ENCODE measurements around the gene SPEF2. TPM values are rescaled to one million over a fixed set of nuclear protein-coding genes. Genes with fewer than 3 reads are reported as not detected.

The SPEF2 gene
- total and polyA plus RNA-seq, 2 experiments from 2014 or later = 5.1 TPM

- Histone ChIP-seq H3K36me3 (replicated peaks; ENCODE audit: insufficient read depth, low read depth) (no peaks in the 10 kb centered on the region), H3K4me2 (no peak overlapping the region)
These were observed 140.6 kb downstream of the SPEF2 start for GRCh38 chr5:35758151-35758724.

GRCh38 chr5:35761541-35761940 is 143.9 kb downstream of the SPEF2 start:
- Histone ChIP-seq H3K27me3 (no peaks in the 10 kb centered on the region), H3K4me2 (no peak overlapping the region), H3K9me2 (replicated peaks; ENCODE audit: insufficient read depth) (no peaks in the 10 kb centered on the region), H3K4me3 (no peak overlapping the region), H3K4me1 (ENCODE audit: insufficient read depth) (no peaks in the 10 kb centered on the region), H3K27ac (no peak overlapping the region), H3K9me3 (ENCODE audit: low read depth) (no peaks in the 10 kb centered on the region), H2AFZ (no peak overlapping the region), H4K20me1 (ENCODE audit: insufficient read depth, poor library complexity, severe bottlenecking) (no peaks in the 10 kb centered on the region), H3K79me2 (no peaks in the 10 kb centered on the region), H3K36me3 (replicated peaks; ENCODE audit: insufficient read depth, low read depth) (no peaks in the 10 kb centered on the region)
- WGBS (ENCODE audit: low lambda C conversion rate, missing lambda C conversion rate) = 89% methylated on average over 4 of the region's 4 CpGs
- TF ChIP-seq EZH2phosphoT487 (IDR thresholded peaks at IDR 0.05; ENCODE audit: low read depth, severe bottlenecking, unreplicated experiment) (no peak), EZH2 (IDR thresholded peaks at IDR 0.05; ENCODE audit: borderline replicate concordance) (no peak)
- TF ChIP-seq, protein P1, sequence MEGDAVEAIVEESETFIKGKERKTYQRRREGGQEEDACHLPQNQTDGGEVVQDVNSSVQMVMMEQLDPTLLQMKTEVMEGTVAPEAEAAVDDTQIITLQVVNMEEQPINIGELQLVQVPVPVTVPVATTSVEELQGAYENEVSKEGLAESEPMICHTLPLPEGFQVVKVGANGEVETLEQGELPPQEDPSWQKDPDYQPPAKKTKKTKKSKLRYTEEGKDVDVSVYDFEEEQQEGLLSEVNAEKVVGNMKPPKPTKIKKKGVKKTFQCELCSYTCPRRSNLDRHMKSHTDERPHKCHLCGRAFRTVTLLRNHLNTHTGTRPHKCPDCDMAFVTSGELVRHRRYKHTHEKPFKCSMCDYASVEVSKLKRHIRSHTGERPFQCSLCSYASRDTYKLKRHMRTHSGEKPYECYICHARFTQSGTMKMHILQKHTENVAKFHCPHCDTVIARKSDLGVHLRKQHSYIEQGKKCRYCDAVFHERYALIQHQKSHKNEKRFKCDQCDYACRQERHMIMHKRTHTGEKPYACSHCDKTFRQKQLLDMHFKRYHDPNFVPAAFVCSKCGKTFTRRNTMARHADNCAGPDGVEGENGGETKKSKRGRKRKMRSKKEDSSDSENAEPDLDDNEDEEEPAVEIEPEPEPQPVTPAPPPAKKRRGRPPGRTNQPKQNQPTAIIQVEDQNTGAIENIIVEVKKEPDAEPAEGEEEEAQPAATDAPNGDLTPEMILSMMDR (IDR thresholded peaks at IDR 0.05; ENCODE audit: poor library complexity) = no peak
- DNase-seq (ENCODE audit: low spot score) = no peak

More at GRCh38 chr5:35758151-35758724, 140.6 kb downstream of the SPEF2 start:
- Histone ChIP-seq H3K4me3 (no peak overlapping the region), H3K4me1 (ENCODE audit: insufficient read depth) (no peaks in the 10 kb centered on the region), H4K20me1 (ENCODE audit: insufficient read depth, poor library complexity, severe bottlenecking) (no peaks in the 10 kb centered on the region), H3K9me3 (ENCODE audit: low read depth) (no peaks in the 10 kb centered on the region), H3K79me2 (no peaks in the 10 kb centered on the region), H2AFZ (no peak overlapping the region), H3K27me3 (no peaks in the 10 kb centered on the region), H3K27ac (no peak overlapping the region), H3K9me2 (replicated peaks; ENCODE audit: insufficient read depth) (no peaks in the 10 kb centered on the region)
- TF ChIP-seq EZH2 (IDR thresholded peaks at IDR 0.05; ENCODE audit: borderline replicate concordance) (no peak), EZH2phosphoT487 (IDR thresholded peaks at IDR 0.05; ENCODE audit: low read depth, severe bottlenecking, unreplicated experiment) (no peak)
- TF ChIP-seq, protein P1 (IDR thresholded peaks at IDR 0.05; ENCODE audit: poor library complexity) = no peak
- DNase-seq (ENCODE audit: low spot score) = no peak
- 53% methylated on average over 5 of the region's 5 CpGs for WGBS (ENCODE audit: low lambda C conversion rate, missing lambda C conversion rate)

DNA sequence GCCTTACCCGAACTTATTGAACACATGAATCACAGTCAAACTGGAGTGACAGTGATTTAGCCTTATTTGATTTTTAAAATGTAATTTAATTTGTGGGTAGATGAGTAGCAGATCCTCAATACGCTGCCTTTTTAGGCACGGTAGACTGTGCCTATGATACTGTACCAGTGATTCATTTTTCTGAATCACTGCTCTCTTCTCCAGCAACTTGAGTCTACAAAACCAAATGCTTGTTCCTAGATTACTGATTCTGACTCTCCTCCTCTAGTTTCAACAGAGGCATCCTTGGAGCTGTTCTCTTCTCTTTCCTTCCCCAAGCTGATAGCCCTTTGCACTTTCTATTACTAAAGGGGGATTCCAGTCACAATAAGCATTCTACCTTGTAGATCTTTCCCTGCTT is 144.7 kb downstream of the SPEF2 start:
- no peak overlapping the region for H3K27ac ChIP-seq
- no peak for DNase-seq (ENCODE audit: low spot score)
- H3K9me2 ChIP-seq (replicated peaks; ENCODE audit: insufficient read depth) = no peaks in the 10 kb centered on the region
- TF ChIP-seq, protein P1 (IDR thresholded peaks at IDR 0.05; ENCODE audit: poor library complexity) = no peak
- TF ChIP-seq EZH2 (IDR thresholded peaks at IDR 0.05; ENCODE audit: borderline replicate concordance) = no peak
- TF ChIP-seq EZH2phosphoT487 (IDR thresholded peaks at IDR 0.05; ENCODE audit: low read depth, severe bottlenecking, unreplicated experiment) = no peak
- H3K36me3 ChIP-seq (replicated peaks; ENCODE audit: insufficient read depth, low read depth) = no peaks in the 10 kb centered on the region
- H3K4me1 ChIP-seq (ENCODE audit: insufficient read depth) = no peaks in the 10 kb centered on the region
- H3K27me3 ChIP-seq = peaks cover 4% of the 10 kb centered on the region
- no peak overlapping the region for H3K4me2 ChIP-seq
- no peak overlapping the region for H2AFZ ChIP-seq
- no peaks in the 10 kb centered on the region for H4K20me1 ChIP-seq (ENCODE audit: insufficient read depth, poor library complexity, severe bottlenecking)
- H3K79me2 ChIP-seq = no peaks in the 10 kb centered on the region
- H3K9me3 ChIP-seq (ENCODE audit: low read depth) = no peaks in the 10 kb centered on the region
- WGBS (ENCODE audit: low lambda C conversion rate, missing lambda C conversion rate) = 85% methylated on average over 3 of the region's 3 CpGs
- H3K4me3 ChIP-seq = no peak overlapping the region
